CMK (cell line): ENCODE measurements around the gene RAB11FIP5.
A peak's percentile ranks its signal among the peaks of the same experiment; 100 is the strongest.

Experiments used
- DNase-seq: peaks from one replicate; pipeline ENCODE4 v3.0.0-alpha.2; 2010; ENCODE audit warnings: low read depth

Gene RAB11FIP5

DNA sequence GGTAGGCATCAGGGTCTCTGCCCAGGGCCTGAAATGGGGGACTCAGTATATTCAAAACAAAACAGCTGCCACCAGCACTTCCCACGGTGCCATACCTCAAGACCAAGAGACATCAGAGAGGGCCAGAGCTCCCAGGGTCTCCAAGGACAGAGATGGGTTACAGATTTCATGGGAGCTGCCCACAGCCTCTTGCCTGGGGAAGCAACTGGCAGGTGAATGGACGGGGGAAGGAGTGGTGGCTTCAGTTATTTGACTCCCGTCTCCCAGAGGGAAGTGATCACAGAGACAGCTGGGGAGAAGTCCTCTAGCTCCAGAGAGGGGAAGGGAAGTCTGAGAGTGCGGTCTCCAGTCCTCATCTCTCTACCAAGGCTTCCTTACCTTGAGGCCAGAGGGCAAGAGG, 25.4 kb downstream of the RAB11FIP5 start:
- no peak for DNase-seq

DNA sequence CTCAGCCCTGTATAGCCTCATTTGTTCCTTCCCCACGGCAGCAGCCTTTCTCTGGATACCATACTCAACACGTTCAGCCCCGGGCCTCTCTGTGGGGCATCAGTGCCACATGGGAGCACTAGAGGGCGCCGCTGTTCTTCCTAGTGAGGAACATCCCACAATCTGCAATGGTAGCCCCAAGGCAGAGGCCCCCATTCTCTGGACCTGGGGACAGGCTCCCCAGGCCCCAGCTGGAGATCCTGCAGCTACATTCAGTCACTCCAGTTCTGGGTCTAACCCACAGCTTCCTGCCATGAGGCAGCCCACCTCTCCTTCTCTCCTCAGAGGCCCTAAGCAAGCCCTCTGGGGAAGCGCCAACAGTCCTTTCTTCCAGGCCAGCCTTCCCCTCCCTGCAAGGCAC, 27.1 kb downstream of the RAB11FIP5 start:
- DNase-seq: no peak

DNA sequence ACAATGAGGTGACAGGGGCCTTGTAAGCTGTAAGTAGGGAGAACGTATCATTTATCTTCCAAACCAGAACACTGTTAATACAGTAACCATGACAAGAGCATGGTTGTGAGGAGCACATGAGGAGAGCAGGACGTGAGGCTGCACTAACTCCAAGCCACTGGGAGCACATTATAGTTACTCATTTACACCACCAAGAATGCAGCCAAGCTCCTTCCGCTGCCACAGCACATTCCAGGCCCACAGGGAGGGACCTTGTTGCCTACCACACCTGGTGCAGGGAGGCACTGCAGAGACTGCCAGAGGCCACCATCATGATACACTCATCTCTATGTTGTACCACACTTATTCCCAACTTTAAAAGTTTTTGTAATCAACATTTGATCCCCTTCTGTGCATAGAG, 27.8 kb downstream of the RAB11FIP5 start:
- no peak for DNase-seq

DNA sequence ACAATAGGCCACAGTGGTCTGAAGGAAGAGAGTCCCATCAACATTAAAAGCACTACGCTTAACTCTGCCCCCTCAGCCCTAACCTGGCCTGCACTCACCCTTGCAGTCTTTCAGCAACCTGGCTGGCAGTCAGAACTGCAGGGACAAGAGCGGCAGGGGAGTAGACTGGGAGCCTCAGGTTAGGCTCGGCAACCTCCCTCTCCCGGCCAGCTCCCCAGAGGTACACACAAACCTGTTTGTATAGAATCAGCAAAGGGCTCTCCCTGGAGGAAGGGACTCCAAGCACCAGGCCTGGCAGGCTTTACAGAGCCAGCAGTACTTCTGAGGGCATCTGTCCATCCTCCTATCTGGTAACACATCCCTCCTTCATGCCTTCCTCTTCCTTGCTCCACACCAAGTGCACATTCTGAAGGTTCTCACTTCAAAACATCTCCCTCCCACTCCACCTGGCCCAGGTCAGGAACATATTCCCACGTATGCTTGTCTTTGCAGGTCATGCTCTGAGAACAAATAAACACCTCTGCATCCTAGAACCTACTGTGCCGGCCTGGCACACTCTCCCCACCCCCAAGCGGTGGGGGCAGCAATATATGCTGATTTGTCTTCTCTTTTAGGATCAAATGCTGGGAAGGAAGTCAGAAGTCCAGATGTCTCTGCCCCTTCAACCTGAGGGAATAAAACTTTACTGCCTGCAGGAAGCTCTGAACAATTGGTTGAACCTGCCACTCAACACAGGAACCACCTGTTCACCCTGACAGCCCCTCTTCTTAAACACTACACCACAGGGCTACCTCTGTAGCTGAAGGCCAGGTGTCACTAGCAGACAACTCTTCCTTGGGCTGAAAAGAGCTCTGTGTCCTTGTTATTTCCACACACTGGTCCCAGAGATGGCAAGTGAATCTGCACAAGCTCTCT, 28.6 kb downstream of the RAB11FIP5 start:
- DNase-seq: no peak

DNA sequence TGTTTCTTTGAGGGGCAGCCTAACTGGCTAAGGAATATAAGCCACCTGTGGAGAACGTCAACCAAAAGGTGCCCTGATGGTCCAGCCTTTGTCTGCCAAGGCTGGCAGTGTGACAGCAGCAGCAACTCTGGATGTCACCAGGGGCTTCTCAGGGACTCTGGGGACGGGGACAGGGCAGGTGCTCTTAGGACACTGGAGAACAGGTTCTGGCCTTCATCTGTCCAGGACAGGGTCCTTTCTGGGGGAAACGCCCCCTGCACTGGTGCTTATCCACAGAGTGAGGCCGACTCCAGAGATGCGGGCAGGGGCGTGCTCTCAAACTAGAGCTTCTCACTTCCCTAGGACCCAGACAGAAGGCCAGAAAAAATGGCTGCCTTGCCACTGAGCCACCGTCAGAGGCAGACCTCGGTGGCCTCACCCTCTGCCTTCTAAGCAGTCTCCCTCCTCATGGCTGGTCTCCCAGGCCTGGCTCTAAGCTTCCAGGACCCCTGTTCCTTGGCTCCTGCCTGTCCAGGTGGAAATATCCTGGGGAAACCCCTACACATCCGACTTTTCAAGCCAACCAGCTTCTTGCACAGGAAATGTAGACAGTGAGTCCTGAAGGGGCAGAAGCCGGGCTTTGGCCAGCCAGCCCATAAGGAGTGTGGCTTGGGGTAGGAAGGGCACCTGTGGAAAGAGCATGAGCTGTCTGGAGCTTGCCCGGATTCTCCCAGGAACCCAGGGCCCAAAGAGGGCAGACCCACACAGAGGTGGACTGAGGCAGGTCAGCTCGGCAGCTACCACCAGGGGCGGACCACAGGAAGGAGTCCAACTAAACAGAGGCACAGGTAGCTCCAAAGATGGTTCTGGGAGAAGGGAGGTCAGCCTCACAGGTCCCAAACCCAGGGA, 30.0 kb downstream of the RAB11FIP5 start:
- DNase-seq: no peak

DNA sequence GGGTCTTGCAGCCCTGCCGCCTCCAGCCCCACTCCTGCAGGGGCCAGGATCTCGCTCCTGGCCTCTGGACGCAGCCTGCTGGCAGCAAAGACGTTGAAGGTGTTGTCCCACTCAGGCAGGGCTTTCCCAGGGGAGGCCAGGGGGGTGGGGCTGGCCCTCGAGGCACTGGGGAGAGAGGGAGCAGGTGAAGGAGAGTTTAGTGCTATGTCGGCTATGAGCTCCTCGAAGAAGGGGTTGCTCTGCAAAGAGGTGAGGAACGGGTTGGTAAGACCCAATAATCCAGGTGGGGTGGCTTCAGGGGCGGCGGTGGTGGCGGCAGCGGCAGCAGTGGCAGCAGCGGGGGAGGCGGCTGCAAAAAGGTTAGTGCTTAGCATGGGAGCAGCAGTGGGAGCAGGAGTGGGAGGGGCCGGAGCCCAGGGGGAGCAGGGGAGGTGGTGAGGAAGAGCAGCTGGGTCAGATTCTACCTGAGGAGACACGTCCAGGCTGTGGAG, 31.5 kb downstream of the RAB11FIP5 start:
- DNase-seq: no peak

DNA sequence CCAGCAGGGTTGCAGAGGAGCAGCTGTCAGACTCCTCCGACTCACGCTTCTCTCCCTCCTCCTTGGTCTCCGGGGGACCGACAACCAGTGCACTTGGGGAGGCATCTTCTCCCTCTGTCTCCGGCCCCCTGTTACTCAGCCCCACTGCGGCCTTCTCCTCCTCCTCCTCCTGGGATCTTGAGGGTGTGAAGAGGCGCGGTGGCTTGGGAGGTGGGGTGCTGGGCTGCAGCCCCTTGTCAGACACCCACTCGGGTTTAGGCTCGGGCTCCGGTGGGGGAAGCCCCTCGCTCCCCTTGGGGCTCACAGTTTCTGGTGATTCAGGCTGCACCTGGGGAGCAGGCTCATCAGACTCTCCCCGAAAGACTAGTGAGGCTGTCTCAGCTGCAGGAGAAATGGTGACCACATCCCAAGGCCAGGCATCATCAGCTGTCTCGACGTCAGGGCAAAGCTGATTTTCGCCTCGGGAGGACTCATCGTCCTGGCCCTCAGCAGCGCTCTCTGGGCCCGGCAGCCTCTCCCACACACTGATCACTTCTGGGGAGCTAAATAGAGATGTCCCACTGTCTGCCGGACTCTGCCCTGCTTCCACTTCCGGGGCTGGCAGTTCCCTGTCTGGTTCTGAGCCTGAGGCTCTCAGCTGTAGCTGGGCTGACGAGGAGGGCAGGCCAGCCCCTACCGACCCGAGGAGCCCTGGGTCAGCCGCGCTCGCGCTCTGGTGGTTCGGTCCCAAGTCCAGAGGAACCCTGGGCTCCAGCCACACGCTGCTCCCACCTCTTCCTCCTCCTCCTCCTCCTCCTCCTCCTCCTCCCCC, 32.2 kb downstream of the RAB11FIP5 start:
- no peak for DNase-seq

DNA sequence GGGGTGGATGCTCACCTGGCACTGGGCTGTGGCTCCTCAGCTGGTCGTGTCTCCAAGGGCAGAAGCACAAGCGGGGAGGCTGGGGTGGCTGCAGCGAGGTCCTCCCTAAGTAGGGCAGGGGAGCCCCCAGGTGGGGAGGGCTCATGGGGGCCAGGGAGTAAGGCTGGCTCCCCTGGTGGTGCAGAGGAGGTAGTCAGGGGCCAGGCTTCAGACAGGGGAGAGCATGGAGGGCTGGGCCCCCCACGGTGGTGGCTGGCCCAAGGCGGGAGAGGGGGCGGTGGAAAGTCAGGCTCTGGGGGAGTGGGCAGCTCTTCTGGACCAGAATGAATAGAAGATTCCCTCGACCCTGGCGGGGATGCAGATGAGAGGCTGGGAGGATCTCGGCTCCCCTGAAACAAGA, 33.1 kb downstream of the RAB11FIP5 start:
- DNase-seq: no peak

DNA sequence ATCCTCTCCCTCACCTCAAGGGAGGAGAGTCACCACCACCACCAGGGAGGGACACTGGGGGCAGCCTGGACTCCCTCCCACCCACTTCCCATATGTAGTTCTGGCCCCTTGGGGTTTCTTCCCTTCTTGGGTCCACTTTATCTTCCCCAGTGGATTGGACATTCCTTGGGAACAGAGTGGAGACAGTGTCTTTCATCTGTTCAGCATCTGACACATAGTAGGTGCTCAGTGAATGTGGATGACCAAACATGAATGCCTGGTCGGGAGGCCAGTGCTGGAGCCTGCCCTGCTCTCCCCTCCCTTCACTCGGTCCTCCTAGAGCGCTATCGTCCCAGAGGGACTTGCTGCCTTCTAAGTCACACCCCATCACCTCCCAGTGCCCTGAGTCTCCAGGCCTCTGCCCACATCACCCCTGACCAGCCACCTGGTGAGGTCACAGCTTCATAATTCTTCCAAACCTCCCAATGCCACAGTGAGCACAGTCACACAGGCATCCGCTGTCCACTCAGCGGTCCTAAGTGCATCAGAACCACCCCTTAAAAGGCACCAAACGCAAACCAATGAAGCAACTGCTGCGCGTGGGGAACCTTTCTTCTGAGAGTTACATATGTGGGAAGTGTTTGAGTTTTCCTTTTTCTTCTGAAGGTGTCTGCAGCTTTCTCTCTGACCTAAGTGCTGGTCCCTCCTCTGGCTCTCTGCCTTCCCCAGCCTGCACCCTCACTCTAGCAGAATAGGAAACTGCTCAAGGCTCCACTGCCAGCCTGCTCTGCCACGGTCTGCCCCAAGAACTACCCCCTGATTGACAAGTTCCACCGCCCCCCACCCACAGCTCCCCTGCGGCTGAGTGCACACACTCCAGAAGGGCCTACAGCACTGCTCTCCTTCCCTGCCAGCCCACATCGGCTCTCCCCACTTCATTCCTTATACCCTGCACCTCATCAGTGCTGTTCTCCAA, 34.0 kb downstream of the RAB11FIP5 start:
- no peak for DNase-seq

DNA sequence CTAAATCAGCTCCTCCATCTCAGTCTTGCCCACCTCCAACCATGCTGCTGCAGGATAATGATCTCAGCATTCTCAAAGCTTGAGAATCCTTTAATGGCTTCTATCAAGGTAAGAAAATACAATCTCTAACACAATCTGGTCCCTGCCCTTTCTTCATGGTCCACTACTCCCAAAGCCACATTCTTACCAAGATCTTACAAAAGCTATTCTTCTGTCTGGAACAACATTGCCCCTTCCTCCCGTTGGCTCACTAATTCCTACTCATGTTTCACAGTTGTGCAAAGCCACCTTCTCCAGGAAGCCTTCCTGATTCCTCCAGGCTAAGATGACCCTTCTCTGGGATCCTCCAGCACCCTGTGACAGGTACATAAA, 35.3 kb downstream of the RAB11FIP5 start:
- no peak for DNase-seq

DNA sequence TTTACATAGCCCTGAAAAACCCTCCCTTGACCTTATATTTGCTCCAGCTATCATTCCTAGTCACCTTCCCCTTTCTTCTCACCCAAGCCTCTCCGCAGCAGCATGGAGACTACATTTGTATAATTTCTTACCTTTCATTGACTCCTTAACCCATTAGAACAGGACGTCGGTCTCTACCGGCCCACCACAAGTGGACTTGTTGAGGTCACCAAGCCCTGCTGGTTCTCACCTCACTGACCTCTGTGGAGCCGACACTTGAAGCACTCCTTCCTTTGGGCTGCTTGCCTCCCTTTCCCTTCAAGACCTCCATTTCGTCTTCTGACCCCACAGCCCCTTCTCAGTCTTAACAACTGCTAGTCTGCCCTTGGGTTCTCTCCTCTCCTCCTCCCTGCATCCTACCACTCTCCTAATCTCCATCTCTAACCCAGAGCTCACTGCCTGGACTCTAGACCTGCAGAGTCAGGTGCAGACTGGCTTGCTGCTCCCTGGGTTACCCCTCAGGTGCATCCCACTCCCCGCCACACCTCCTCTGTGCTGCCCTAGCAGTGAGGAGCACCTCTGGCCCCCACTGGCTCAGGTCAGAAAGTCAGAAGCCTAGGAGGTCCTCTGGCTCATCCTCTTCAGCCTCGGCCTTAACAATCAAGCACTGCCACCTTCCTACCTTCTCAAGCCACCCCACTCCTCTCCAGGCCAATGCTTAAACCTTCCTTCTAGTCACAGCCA, 35.9 kb downstream of the RAB11FIP5 start:
- no peak for DNase-seq

DNA sequence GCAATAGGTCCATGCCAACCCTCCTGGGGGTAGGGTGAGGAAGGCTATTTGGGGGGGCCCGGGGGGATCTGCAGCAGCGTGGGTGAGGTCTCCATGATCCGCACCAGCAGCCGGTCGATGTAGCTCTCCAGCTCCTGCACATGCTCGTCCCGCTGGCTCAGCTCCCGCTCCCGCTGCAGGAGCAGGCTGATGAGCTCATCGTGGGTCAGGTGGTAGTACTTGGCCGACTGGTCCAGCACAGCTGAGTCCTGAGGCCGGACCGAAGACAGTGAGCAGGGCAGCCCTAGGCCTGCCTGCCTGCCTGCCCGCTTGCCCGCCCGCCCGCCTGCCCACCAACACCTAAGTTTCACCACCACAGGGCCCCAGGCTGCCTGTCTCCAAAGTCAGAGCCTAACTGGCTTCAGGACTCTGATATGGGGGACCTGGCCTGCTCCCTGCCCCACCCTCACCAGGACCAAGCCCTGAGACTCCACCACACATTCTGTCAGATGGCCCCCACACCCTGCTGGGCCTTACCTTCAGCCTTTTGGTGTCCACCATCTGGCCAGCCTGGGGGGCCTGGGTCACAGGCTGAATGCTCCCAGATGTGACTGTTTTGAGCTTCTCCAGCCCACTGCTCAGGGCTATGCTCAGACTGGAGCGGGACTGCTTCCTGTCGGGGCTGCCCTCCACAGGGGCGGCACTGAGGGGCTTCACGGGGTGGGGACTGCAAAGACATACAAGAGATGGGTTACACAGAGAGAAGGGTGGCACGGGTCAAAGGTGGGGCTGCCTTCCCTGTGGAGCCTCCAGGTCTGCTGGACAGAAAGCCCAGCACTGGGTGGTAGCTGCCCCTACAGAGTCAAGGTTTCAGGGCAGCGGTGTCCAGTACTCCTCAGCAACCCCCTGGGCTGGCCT, 37.0 kb downstream of the RAB11FIP5 start:
- DNase-seq: no peak

DNA sequence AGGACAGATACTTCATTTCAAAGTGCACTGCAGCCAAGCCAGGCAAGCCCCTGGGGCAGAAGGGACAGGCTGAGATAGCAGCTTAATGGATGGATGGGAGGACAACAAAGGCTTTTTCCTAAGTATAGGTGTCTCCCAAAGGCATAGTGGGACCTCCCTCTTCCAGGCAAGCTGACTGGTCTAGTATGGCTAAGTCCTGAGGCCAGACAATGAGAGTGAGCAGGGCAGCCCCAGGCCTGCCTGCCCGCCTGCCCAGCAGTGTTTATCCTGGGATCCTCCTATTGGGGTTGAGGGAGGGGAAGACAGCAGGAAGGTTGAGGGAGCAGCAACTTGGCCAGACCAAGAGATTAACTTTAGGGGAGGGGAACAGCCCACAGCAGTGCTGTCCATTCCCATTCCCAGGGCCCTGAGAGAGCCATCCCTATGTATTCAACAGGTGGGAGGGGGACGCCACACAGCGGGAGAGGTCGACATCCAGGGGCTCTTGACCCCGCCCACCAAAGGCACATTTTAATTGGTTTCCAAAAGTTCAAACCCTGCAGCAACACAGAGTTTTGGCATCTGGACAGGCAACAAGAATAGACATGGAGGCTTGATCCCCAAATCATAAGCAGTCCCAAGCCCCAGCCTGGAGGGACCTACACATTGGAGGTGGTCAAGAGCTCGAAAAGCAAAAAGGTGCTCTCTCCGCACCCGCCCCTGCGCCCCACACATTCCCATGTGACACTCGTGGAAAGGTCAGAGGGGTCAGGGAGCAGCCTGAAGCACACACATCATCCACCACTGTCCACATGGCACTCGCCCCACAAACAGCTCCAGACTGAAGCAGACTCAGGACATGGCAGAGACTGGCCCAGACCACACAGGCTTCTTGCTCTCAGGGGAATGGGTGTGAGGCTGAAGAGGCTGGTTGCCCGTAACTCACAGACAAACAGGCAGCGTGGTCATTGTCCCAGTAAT, 38.4 kb downstream of the RAB11FIP5 start:
- no peak for DNase-seq

DNA sequence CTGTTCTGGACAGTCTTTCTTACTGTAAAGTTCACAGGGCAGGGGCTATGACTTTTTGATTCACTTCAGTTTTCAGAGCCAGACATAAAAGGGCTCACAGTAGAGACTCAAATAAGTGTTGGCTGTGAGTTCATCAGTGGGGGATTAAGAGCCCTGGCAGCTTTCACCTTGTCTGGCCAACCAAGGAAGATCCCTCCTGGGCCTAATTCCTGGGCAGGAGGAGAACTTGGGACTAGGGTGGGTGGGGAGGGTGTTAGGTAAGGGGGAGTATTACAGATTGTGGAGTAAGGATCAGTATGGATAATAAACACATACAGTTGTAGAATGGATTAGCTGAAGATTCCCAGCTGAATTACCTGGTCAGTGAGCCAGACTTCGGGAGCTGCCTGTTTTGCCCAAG, 40.3 kb downstream of the RAB11FIP5 start:
- DNase-seq: no peak

DNA sequence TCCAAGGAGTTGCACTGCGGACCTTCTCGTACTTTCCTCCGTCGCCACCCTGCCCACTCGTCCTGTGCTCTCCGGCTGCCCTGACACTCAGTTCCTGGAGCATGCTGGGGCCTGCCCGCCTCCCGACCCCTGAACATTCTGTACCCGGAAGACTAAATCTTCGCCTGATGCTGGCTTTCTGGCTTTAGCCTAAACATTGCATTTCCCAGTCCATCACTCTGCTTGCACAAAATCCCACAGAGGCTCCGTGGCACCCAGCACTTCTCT, 40.7 kb downstream of the RAB11FIP5 start:
- DNase-seq: no peak

DNA sequence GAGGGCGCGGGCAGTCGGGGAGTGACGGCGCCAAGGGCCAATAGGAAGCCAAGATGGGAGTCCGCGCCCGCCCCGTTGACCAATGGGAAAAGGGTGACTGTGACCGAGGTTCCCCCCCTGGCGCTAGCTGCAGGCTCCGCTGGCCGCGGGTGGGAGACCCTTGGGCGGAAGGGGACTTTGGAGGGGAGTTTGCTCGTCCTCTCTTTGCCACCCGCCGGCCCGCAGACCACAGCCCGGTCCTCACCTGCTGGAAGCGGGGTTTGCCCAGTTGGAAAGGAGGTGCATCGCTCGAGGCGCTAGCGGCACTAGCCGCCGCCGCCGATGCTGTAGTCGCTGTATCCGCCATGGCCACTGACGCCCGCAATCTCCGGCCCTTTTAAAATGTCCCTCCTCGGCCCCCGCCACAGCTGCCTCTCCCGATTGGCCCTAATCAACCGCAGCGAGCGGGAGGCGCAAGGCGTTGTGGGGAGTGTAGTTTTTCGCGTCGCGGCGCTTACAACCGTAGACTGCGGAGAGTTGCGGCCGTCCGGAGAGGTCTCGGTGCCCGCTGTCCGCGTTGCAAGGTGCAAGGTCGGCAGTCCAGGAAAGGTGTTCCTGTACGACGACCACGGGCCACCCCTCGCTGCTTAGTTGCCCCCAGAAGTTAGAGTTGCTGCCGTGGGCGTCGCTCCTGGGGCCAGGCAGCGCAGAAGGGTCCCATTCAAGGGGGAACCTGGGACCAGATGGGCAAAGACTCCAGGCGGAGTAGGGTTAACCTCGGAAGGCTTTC, 41.2 kb downstream of the RAB11FIP5 start, which contains the start of gene SFXN5:
Gene SFXN5, minus strand, starts transcription at position 353 of the 769 bp plus-strand sequence. Its CDS starts 7 bp downstream, at position 346.
- peak; percentile 93 for DNase-seq

DNA sequence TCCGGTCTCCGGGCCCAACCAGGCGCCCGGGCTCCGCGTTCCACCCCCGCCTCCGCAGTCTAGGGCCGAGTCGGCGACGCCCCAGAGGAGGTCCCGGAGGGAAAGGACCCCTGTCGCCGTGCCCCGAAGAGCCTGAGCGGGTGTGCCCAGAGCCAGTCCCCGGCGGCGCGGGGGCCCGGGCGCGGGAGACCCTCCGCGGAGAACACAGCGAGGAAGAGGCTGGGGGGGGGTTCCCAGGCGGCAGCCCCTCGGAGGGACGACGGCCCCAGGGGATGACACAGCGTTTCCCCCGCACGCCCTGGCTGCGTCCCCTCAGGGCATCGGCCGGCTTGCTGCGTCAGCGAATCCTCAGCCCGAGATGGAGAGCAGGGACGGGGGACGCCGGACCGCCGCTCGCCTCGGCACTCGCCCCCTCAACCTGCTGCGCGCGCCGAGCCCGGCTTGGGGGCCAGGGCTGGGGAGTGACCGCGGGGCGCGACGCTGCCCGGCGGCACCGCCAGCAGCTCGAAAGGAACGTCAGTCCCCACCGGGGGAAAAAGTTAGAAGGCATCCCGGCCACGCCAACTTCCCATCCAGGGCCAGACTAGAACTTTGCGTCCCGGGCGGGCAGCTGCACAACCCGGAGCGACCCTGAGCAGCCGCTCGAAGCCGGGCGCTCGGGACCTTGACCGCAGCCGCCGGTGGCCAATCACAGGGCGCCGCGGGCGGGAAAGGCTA, 41.9 kb downstream of the RAB11FIP5 start:
- DNase-seq: no peak
